Measurements from ENCODE around the gene GDAP2. TPM values are rescaled to one million over a fixed set of nuclear protein-coding genes. Genes with fewer than 3 reads are reported as not detected.

Gene GDAP2, protein sequence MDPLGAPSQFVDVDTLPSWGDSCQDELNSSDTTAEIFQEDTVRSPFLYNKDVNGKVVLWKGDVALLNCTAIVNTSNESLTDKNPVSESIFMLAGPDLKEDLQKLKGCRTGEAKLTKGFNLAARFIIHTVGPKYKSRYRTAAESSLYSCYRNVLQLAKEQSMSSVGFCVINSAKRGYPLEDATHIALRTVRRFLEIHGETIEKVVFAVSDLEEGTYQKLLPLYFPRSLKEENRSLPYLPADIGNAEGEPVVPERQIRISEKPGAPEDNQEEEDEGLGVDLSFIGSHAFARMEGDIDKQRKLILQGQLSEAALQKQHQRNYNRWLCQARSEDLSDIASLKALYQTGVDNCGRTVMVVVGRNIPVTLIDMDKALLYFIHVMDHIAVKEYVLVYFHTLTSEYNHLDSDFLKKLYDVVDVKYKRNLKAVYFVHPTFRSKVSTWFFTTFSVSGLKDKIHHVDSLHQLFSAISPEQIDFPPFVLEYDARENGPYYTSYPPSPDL
- 12.2 and 16.7 TPM in 2 replicates for total RNA-seq (2012; rRNA removed)

- Histone ChIP-seq H3K36me3 (ENCODE audit: insufficient read depth, low read length) (peaks cover 6% of the 10 kb centered on the region), H3K4me3 (ENCODE audit: low read length) (peak within 1 kb of the TSS; percentile 94), H3K9ac (ENCODE audit: low read depth, low read length) (peak within 1 kb of the TSS; percentile 87), H3K27me3 (ENCODE audit: control insufficient read depth, insufficient read depth, low read length) (no peaks in the 10 kb centered on the region), H3K4me1 (ENCODE audit: control insufficient read depth, insufficient read depth, low read length) (peaks cover 25% of the 10 kb centered on the region), H3K4me2 (ENCODE audit: low read length) (peak within 1 kb of the TSS; percentile 91), H3K9me3 (replicated peaks; ENCODE audit: low read length) (no peaks in the 10 kb centered on the region)
These were observed at the start of gene GDAP2, which contains the start of gene WDR3 for GRCh38 chr1:117929343-117930172. Gene GDAP2, minus strand, starts transcription at chr1:117929621. Its CDS starts 9,264 bp downstream, at chr1:117920357. Gene WDR3, plus strand, starts transcription at chr1:117929739. Its CDS starts 3,581 bp downstream, at chr1:117933320.

- Histone ChIP-seq H3K36me3 (ENCODE audit: insufficient read depth, low read length) (no peaks in the 10 kb centered on the region), H3K9ac (ENCODE audit: low read depth, low read length) (no peak overlapping the region), H3K9me3 (replicated peaks; ENCODE audit: low read length) (no peaks in the 10 kb centered on the region), H3K4me1 (ENCODE audit: control insufficient read depth, insufficient read depth, low read length) (no peaks in the 10 kb centered on the region), H3K4me3 (ENCODE audit: low read length) (no peak overlapping the region), H3K27me3 (ENCODE audit: control insufficient read depth, insufficient read depth, low read length) (peaks cover 14% of the 10 kb centered on the region), H3K4me2 (ENCODE audit: low read length) (no peak overlapping the region)
These were observed 47.0 kb upstream of the GDAP2 start for GRCh38 chr1:117976381-117976780.

- Histone ChIP-seq H3K36me3 (ENCODE audit: insufficient read depth, low read length) (no peaks in the 10 kb centered on the region), H3K27me3 (ENCODE audit: control insufficient read depth, insufficient read depth, low read length) (no peaks in the 10 kb centered on the region), H3K9ac (ENCODE audit: low read depth, low read length) (no peak overlapping the region), H3K4me2 (ENCODE audit: low read length) (no peak overlapping the region), H3K4me3 (ENCODE audit: low read length) (no peak overlapping the region), H3K4me1 (ENCODE audit: control insufficient read depth, insufficient read depth, low read length) (no peaks in the 10 kb centered on the region), H3K9me3 (replicated peaks; ENCODE audit: low read length) (no peaks in the 10 kb centered on the region)
These were observed 42.4 kb upstream of the GDAP2 start for GRCh38 chr1:117971777-117972176.

GRCh38 chr1:117970252-117970651 is 40.8 kb upstream of the GDAP2 start:
- H3K27me3 ChIP-seq (ENCODE audit: control insufficient read depth, insufficient read depth, low read length) = no peaks in the 10 kb centered on the region
- no peaks in the 10 kb centered on the region for H3K9me3 ChIP-seq (replicated peaks; ENCODE audit: low read length)
- H3K9ac ChIP-seq (ENCODE audit: low read depth, low read length) = no peak overlapping the region
- no peak overlapping the region for H3K4me3 ChIP-seq (ENCODE audit: low read length)
- no peak overlapping the region for H3K4me2 ChIP-seq (ENCODE audit: low read length)
- H3K36me3 ChIP-seq (ENCODE audit: insufficient read depth, low read length) = no peaks in the 10 kb centered on the region
- H3K4me1 ChIP-seq (ENCODE audit: control insufficient read depth, insufficient read depth, low read length) = no peaks in the 10 kb centered on the region

DNA sequence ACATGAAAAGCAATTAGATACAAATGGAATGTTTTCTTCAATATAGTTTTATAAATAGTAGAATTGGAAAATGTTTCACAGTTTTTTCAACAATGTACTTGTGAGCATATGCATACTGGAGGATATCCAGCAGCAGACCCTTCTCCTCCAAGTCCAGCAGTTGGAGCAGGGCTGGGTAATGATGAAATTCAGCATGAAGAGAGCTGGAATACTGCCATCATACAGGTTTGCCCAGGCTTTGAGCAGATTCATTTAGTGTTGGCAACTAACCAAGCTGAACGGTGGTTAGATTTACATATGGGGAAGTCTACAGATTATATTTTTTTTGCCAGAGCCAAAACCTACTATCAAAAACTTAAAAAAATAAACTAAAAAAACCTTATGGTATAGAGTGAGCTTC is 38.5 kb upstream of the GDAP2 start:
- Histone ChIP-seq H3K4me3 (ENCODE audit: low read length) (no peak overlapping the region), H3K36me3 (ENCODE audit: insufficient read depth, low read length) (peaks cover under 1% of the 10 kb centered on the region), H3K27me3 (ENCODE audit: control insufficient read depth, insufficient read depth, low read length) (no peaks in the 10 kb centered on the region), H3K9ac (ENCODE audit: low read depth, low read length) (no peak overlapping the region), H3K4me1 (ENCODE audit: control insufficient read depth, insufficient read depth, low read length) (no peaks in the 10 kb centered on the region), H3K4me2 (ENCODE audit: low read length) (no peak overlapping the region), H3K9me3 (replicated peaks; ENCODE audit: low read length) (no peaks in the 10 kb centered on the region)

- Histone ChIP-seq H3K4me1 (ENCODE audit: control insufficient read depth, insufficient read depth, low read length) (no peaks in the 10 kb centered on the region), H3K36me3 (ENCODE audit: insufficient read depth, low read length) (peaks cover 5% of the 10 kb centered on the region), H3K9me3 (replicated peaks; ENCODE audit: low read length) (no peaks in the 10 kb centered on the region), H3K4me3 (ENCODE audit: low read length) (no peak overlapping the region), H3K27me3 (ENCODE audit: control insufficient read depth, insufficient read depth, low read length) (no peaks in the 10 kb centered on the region), H3K4me2 (ENCODE audit: low read length) (no peak overlapping the region), H3K9ac (ENCODE audit: low read depth, low read length) (no peak overlapping the region)
These were observed 38.1 kb upstream of the GDAP2 start for GRCh38 chr1:117967477-117967876.

- no peak overlapping the region for H3K4me3 ChIP-seq (ENCODE audit: low read length)
These were observed 35.0 kb upstream of the GDAP2 start for GRCh38 chr1:117964290-117965038.

DNA sequence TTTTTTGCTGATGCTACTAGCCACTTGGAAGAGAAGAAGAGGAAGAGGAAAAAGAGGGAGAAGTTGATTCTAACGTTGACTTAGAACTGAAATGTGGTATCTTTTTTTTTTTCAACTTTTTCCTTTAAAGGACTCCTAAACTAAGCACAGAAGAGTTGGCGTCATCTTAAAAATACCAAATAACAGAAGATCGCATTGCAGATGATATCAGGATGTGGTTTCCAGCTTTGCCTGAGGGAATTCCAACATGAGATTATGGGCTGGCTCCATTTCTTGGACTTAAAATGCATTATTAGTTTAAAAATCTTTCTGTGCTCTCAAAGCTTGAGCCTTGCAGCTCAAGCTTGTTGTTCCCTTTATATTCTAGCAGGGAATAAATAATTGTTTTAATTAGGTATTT is 29.9 kb upstream of the GDAP2 start:
- Histone ChIP-seq H3K4me2 (ENCODE audit: low read length) (no peak overlapping the region), H3K4me1 (ENCODE audit: control insufficient read depth, insufficient read depth, low read length) (no peaks in the 10 kb centered on the region), H3K4me3 (ENCODE audit: low read length) (no peak overlapping the region), H3K27me3 (ENCODE audit: control insufficient read depth, insufficient read depth, low read length) (no peaks in the 10 kb centered on the region), H3K36me3 (ENCODE audit: insufficient read depth, low read length) (peaks cover 72% of the 10 kb centered on the region), H3K9ac (ENCODE audit: low read depth, low read length) (no peak overlapping the region), H3K9me3 (replicated peaks; ENCODE audit: low read length) (no peaks in the 10 kb centered on the region)

More at GRCh38 chr1:117964290-117965038, 35.0 kb upstream of the GDAP2 start:
- Histone ChIP-seq H3K9ac (ENCODE audit: low read depth, low read length) (no peak overlapping the region), H3K36me3 (ENCODE audit: insufficient read depth, low read length) (peaks cover 22% of the 10 kb centered on the region), H3K9me3 (replicated peaks; ENCODE audit: low read length) (no peaks in the 10 kb centered on the region), H3K27me3 (ENCODE audit: control insufficient read depth, insufficient read depth, low read length) (no peaks in the 10 kb centered on the region), H3K4me2 (ENCODE audit: low read length) (no peak overlapping the region), H3K4me1 (ENCODE audit: control insufficient read depth, insufficient read depth, low read length) (no peaks in the 10 kb centered on the region)

DNA sequence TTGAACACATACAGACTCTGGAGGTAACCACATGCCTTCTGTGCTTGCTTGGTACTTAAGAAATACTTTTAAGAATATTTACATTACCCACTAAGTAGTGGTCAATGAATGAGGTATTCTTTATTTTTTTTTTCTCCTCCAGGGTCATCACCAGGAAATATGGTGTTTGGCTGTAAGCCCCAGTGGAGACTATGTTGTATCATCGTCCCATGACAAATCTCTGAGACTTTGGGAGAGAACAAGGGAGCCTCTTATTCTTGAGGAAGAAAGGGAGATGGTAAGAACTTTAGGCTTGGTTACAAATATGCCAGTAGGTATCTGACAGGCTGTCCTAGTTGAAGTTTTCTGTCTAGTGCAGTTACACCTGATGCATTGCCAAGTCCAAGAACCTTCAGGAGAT is 23.0 kb upstream of the GDAP2 start:
- H3K9ac ChIP-seq (ENCODE audit: low read depth, low read length) = no peak overlapping the region
- H3K4me1 ChIP-seq (ENCODE audit: control insufficient read depth, insufficient read depth, low read length) = no peaks in the 10 kb centered on the region
- no peaks in the 10 kb centered on the region for H3K9me3 ChIP-seq (replicated peaks; ENCODE audit: low read length)
- H3K4me3 ChIP-seq (ENCODE audit: low read length) = no peak overlapping the region
- no peak overlapping the region for H3K4me2 ChIP-seq (ENCODE audit: low read length)
- H3K36me3 ChIP-seq (ENCODE audit: insufficient read depth, low read length) = peaks cover 97% of the 10 kb centered on the region
- no peaks in the 10 kb centered on the region for H3K27me3 ChIP-seq (ENCODE audit: control insufficient read depth, insufficient read depth, low read length)

- Histone ChIP-seq H3K9ac (ENCODE audit: low read depth, low read length) (no peak overlapping the region), H3K4me2 (ENCODE audit: low read length) (no peak overlapping the region), H3K36me3 (ENCODE audit: insufficient read depth, low read length) (peaks cover 88% of the 10 kb centered on the region), H3K4me1 (ENCODE audit: control insufficient read depth, insufficient read depth, low read length) (no peaks in the 10 kb centered on the region), H3K9me3 (replicated peaks; ENCODE audit: low read length) (no peaks in the 10 kb centered on the region), H3K4me3 (ENCODE audit: low read length) (no peak overlapping the region), H3K27me3 (ENCODE audit: control insufficient read depth, insufficient read depth, low read length) (no peaks in the 10 kb centered on the region)
These were observed 12.9 kb upstream of the GDAP2 start for GRCh38 chr1:117942293-117942692.

DNA sequence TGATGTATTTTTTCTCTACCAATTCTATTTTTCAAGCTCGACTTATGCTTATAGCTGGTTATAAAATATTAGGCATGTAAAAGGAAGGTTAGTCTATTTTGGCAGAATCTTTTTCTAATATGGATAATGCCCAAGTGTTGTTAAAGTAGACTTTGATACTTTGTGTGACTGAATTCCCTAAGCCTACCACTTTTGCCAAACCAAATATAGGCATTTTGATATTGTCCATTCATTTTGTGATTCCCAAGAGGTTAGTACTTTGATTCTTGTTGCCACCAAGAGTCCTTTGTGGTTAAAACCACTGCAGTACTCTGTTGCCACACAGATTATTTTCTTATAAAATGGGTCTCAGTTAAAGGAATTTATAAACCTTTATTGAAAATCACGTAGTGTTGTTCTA is 4.3 kb upstream of the GDAP2 start:
- H3K4me2 ChIP-seq (ENCODE audit: low read length) = no peak overlapping the region
- H3K9ac ChIP-seq (ENCODE audit: low read depth, low read length) = no peak overlapping the region
- no peak overlapping the region for H3K4me3 ChIP-seq (ENCODE audit: low read length)
- no peaks in the 10 kb centered on the region for H3K27me3 ChIP-seq (ENCODE audit: control insufficient read depth, insufficient read depth, low read length)
- peaks cover 18% of the 10 kb centered on the region for H3K4me1 ChIP-seq (ENCODE audit: control insufficient read depth, insufficient read depth, low read length)
- no peaks in the 10 kb centered on the region for H3K9me3 ChIP-seq (replicated peaks; ENCODE audit: low read length)
- peaks cover 30% of the 10 kb centered on the region for H3K36me3 ChIP-seq (ENCODE audit: insufficient read depth, low read length)
